Fibroblast of mammary gland (primary cell): ENCODE results near the gene ARHGEF10L.

Experiments
- DNase-seq: peaks from one replicate; pipeline ENCODE4 v3.0.0-alpha.2; 2010; ENCODE audit warnings: low read depth
- H3K4me3 ChIP-seq: 2 replicates; pipeline ENCODE4 v1.5.1; 2011; ENCODE audit warnings: low read depth, mild to moderate bottlenecking, low read length, moderate library complexity; ENCODE audit not compliant: control insufficient read depth
- CTCF ChIP-seq: conservative IDR thresholded peaks from 2 replicates; pipeline ENCODE4 v1.5.1; 2011; ENCODE audit warnings: low read depth, low read length, inconsistent platforms; ENCODE audit not compliant: control insufficient read depth, insufficient read depth

ARHGEF10L gene

GRCh38 chr1:17576519-17576853 is 37.0 kb downstream of the ARHGEF10L start:
- no peak for TF ChIP-seq CTCF
- no peak overlapping the region for H3K4me3 ChIP-seq

GRCh38 chr1:17577907-17578297 is 38.4 kb downstream of the ARHGEF10L start:
- DNase-seq, result no peak
- TF ChIP-seq CTCF, result no peak
- no peak overlapping the region for H3K4me3 ChIP-seq

More at GRCh38 chr1:17576519-17576853, 37.0 kb downstream of the ARHGEF10L start:
- DNase-seq, result no peak

GRCh38 chr1:17579951-17580939 is 40.7 kb downstream of the ARHGEF10L start:
- DNase-seq, result no peak
- no peak overlapping the region for H3K4me3 ChIP-seq
- TF ChIP-seq CTCF, result no peak

- TF ChIP-seq CTCF, result no peak
- no peak overlapping the region for H3K4me3 ChIP-seq
- DNase-seq, result no peak
These were observed 42.1 kb downstream of the ARHGEF10L start for GRCh38 chr1:17581389-17582123.

- no peak overlapping the region for H3K4me3 ChIP-seq
- TF ChIP-seq CTCF, result no peak
- no peak for DNase-seq
These were observed 42.8 kb downstream of the ARHGEF10L start for GRCh38 chr1:17582124-17582774.

GRCh38 chr1:17584539-17584938 is 45.0 kb downstream of the ARHGEF10L start:
- no peak for DNase-seq
- H3K4me3 ChIP-seq, result no peak overlapping the region
- TF ChIP-seq CTCF, result no peak
